ENCODE results near the gene MRPS9.

- TF ChIP-seq POLR2AphosphoS5 (IDR thresholded peaks at IDR 0.05; ENCODE audit: insufficient read depth in 1 of 2, low read depth in 1 of 2) (no peak), POLR2A (IDR thresholded peaks at IDR 0.05) (no peak), CTCF (IDR thresholded peaks at IDR 0.05) (no peak)
These were observed 102.3 kb downstream of the MRPS9 start for GRCh38 chr2:105140240-105140568.

Measured in vagina (tissue), 2 donors.